ENCODE results near the gene PTPRN2. TPM values are rescaled to one million over a fixed set of nuclear protein-coding genes. Genes with fewer than 3 reads are reported as not detected.

Gene PTPRN2
- total and polyA plus RNA-seq, 2 experiments from 2014 or later: 0.28 TPM; not detected in 1

- H3K4me1 ChIP-seq (ENCODE audit: low read depth): no peaks in the 10 kb centered on the region
- no peak overlapping the region for H3K4me3 ChIP-seq
- H3K9me3 ChIP-seq (ENCODE audit: low read depth): no peaks in the 10 kb centered on the region
- TF ChIP-seq CTCF (IDR thresholded peaks at IDR 0.05; ENCODE audit: low read depth, low read length): no peak
- H3K27ac ChIP-seq: no peak overlapping the region
- DNase-seq (ENCODE audit: low read depth in 1 of 2, low spot score in 1 of 2): no peak
- no peaks in the 10 kb centered on the region for H3K27me3 ChIP-seq
- no peaks in the 10 kb centered on the region for H3K36me3 ChIP-seq
Measured at GRCh38 chr7:158166386-158167340, 421.0 kb downstream of the PTPRN2 start.

DNA sequence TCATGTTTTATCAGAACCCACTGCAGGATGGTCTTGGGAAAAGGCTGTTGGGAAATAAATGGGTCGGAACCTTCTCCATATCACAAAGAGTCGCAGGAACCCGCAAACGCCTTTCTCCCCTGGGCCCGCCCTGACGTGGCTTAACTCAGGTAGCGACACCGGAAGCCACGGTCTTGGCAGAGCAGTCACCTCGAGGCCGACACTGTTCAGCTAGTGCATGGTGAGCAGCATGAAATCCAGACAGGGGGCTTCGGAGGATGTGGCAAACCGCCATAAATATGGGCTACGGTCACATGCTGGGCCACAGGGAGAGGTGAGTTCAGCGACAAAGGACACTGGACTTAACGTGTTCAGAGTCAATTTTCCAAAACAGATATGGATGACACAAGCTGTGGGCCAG lies 421.9 kb downstream of the PTPRN2 start:
- no peaks in the 10 kb centered on the region for H3K4me1 ChIP-seq (ENCODE audit: low read depth)
- no peak for DNase-seq (ENCODE audit: low read depth in 1 of 2, low spot score in 1 of 2)

GRCh38 chr7:158164101-158165095 lies 423.2 kb downstream of the PTPRN2 start:
- Histone ChIP-seq H3K27me3 (no peaks in the 10 kb centered on the region), H3K4me3 (no peak overlapping the region), H3K4me1 (ENCODE audit: low read depth) (no peaks in the 10 kb centered on the region), H3K36me3 (no peaks in the 10 kb centered on the region), H3K27ac (no peak overlapping the region), H3K9me3 (ENCODE audit: low read depth) (no peaks in the 10 kb centered on the region)
- DNase-seq (ENCODE audit: low read depth in 1 of 2, low spot score in 1 of 2): no peak
- TF ChIP-seq CTCF (IDR thresholded peaks at IDR 0.05; ENCODE audit: low read depth, low read length): no peak

More for the DNA sequence above, 421.9 kb downstream of the PTPRN2 start:
- H3K36me3 ChIP-seq: no peaks in the 10 kb centered on the region
- H3K4me3 ChIP-seq: no peak overlapping the region
- H3K27me3 ChIP-seq: no peaks in the 10 kb centered on the region
- H3K27ac ChIP-seq: no peak overlapping the region
- no peak for TF ChIP-seq CTCF (IDR thresholded peaks at IDR 0.05; ENCODE audit: low read depth, low read length)
- no peaks in the 10 kb centered on the region for H3K9me3 ChIP-seq (ENCODE audit: low read depth)

GRCh38 chr7:158161194-158161593 lies 426.4 kb downstream of the PTPRN2 start:
- TF ChIP-seq CTCF (IDR thresholded peaks at IDR 0.05; ENCODE audit: low read depth, low read length): no peak
- no peaks in the 10 kb centered on the region for H3K9me3 ChIP-seq (ENCODE audit: low read depth)
- H3K27me3 ChIP-seq: no peaks in the 10 kb centered on the region
- no peaks in the 10 kb centered on the region for H3K36me3 ChIP-seq
- no peak overlapping the region for H3K27ac ChIP-seq
- DNase-seq (ENCODE audit: low read depth in 1 of 2, low spot score in 1 of 2): no peak
- H3K4me3 ChIP-seq: no peak overlapping the region
- H3K4me1 ChIP-seq (ENCODE audit: low read depth): no peaks in the 10 kb centered on the region

- Histone ChIP-seq H3K27me3 (no peaks in the 10 kb centered on the region), H3K9me3 (ENCODE audit: low read depth) (no peaks in the 10 kb centered on the region), H3K4me1 (ENCODE audit: low read depth) (no peaks in the 10 kb centered on the region), H3K36me3 (no peaks in the 10 kb centered on the region), H3K27ac (no peak overlapping the region), H3K4me3 (no peak overlapping the region)
- no peak for TF ChIP-seq CTCF (IDR thresholded peaks at IDR 0.05; ENCODE audit: low read depth, low read length)
- no peak for DNase-seq (ENCODE audit: low read depth in 1 of 2, low spot score in 1 of 2)
Measured at GRCh38 chr7:158160199-158160598, 427.4 kb downstream of the PTPRN2 start.

Measured in cardiac muscle cell (in vitro differentiated cells and primary cell).